ENCODE results near the gene SYCP3. TPM values are rescaled to one million over a fixed set of nuclear protein-coding genes. Genes with fewer than 3 reads are reported as not detected.

The SYCP3 gene
- total RNA-seq, 1 donor from 2014 or later: 0.07 TPM

GRCh38 chr12:101706403-101706802 lies 32.9 kb downstream of the SYCP3 start:
- TF ChIP-seq CTCF (conservative IDR thresholded peaks at IDR 0.05): no peak
- Mint-ChIP-seq H3K4me3 (no peak overlapping the region), H3K27ac (no peak overlapping the region), H3K36me3 (peaks cover 9% of the 10 kb centered on the region), H3K9me3 (no peaks in the 10 kb centered on the region), H3K4me1 (ENCODE audit: unreplicated experiment) (peaks cover 25% of the 10 kb centered on the region), H3K27me3 (no peaks in the 10 kb centered on the region)
- no peak for DNase-seq (ENCODE audit: extremely low spot score, unreplicated experiment)

- Mint-ChIP-seq H3K4me1 (ENCODE audit: unreplicated experiment) (peaks cover 44% of the 10 kb centered on the region), H3K9me3 (no peaks in the 10 kb centered on the region), H3K4me3 (no peak overlapping the region), H3K36me3 (peaks cover 6% of the 10 kb centered on the region), H3K27ac (no peak overlapping the region), H3K27me3 (no peaks in the 10 kb centered on the region)
- no peak for TF ChIP-seq CTCF (conservative IDR thresholded peaks at IDR 0.05)
- no peak for DNase-seq (ENCODE audit: extremely low spot score, unreplicated experiment)
Observed at GRCh38 chr12:101703487-101703886, 35.8 kb downstream of the SYCP3 start.

GRCh38 chr12:101700299-101700820 lies 38.9 kb downstream of the SYCP3 start:
- Mint-ChIP-seq H3K9me3 (no peaks in the 10 kb centered on the region), H3K4me1 (ENCODE audit: unreplicated experiment) (peaks cover 51% of the 10 kb centered on the region), H3K4me3 (peak overlapping the region; percentile 93), H3K27me3 (no peaks in the 10 kb centered on the region), H3K36me3 (no peaks in the 10 kb centered on the region), H3K27ac (no peak overlapping the region)
- DNase-seq (ENCODE audit: extremely low spot score, unreplicated experiment): no peak
- no peak for TF ChIP-seq CTCF (conservative IDR thresholded peaks at IDR 0.05)

GRCh38 chr12:101698800-101699347 lies 40.4 kb downstream of the SYCP3 start:
- H3K4me1 Mint-ChIP-seq (ENCODE audit: unreplicated experiment): peaks cover 53% of the 10 kb centered on the region
- no peak for TF ChIP-seq CTCF (conservative IDR thresholded peaks at IDR 0.05)
- no peaks in the 10 kb centered on the region for H3K27me3 Mint-ChIP-seq
- no peaks in the 10 kb centered on the region for H3K9me3 Mint-ChIP-seq
- no peak for DNase-seq (ENCODE audit: extremely low spot score, unreplicated experiment)
- no peaks in the 10 kb centered on the region for H3K36me3 Mint-ChIP-seq
- H3K4me3 Mint-ChIP-seq: peak overlapping the region; percentile 93
- peak overlapping the region; percentile 86 for H3K27ac Mint-ChIP-seq

- H3K4me1 Mint-ChIP-seq (ENCODE audit: unreplicated experiment): peaks cover 53% of the 10 kb centered on the region
- peak overlapping the region; percentile 93 for H3K4me3 Mint-ChIP-seq
- no peak for DNase-seq (ENCODE audit: extremely low spot score, unreplicated experiment)
- peak overlapping the region; percentile 86 for H3K27ac Mint-ChIP-seq
- H3K27me3 Mint-ChIP-seq: no peaks in the 10 kb centered on the region
- no peaks in the 10 kb centered on the region for H3K9me3 Mint-ChIP-seq
- no peak for TF ChIP-seq CTCF (conservative IDR thresholded peaks at IDR 0.05)
- no peaks in the 10 kb centered on the region for H3K36me3 Mint-ChIP-seq
Observed at GRCh38 chr12:101697930-101698799, 41.1 kb downstream of the SYCP3 start.
